T-cell (primary cell): ENCODE results near the gene CDK12. TPM values are rescaled to one million over a fixed set of nuclear protein-coding genes. Genes with fewer than 3 reads are reported as not detected.
A peak's percentile ranks its signal among the peaks of the same experiment; 100 is the strongest.
"Not testable (repeated sequence)": the region's sequence is repeated elsewhere in the genome, so short reads cannot be mapped to it uniquely, and the experiment has no call there.

Experiments
- ATAC-seq, 4 experiments: fragments of 200-7000 bp in 3 of 4; fragments of 150-1000 bp in 1 of 4; cut with Tn5 transposase; replicated peaks in 1 of 4; 1 replicate in 3 of 4; 2 replicates in 1 of 4; pipeline ENCODE4 v1.10.0; 2021; ENCODE audit warnings: moderate library complexity in 3 of 4, mild to moderate bottlenecking in 2 of 4, moderate number of reproducible peaks in 1 of 4
- CTCF ChIA-PET, 2 donors: fragments of 300-600 bp; sonication (Branson Sonifier 250); formaldehyde crosslinking; loops; one replicate each; lab custom pipeline; 2022; ENCODE audit warnings: antibody characterized with exemption in 2 of 2; lab: Charles Lee
- POLR2A ChIA-PET, 2 donors: fragments of 300-600 bp; sonication (Branson Sonifier 250); formaldehyde crosslinking; loops; one replicate each; lab custom pipeline; 2022; ENCODE audit warnings: antibody characterized with exemption in 2 of 2; lab: Charles Lee
- DNase-seq, 35 experiments: peaks; one replicate each; pipeline versions ENCODE4 v3.0.0 to v3.0.0-alpha.2; 2013 to 2023
- H3K27ac ChIP-seq: one replicate; pipeline ENCODE4 v1.5.1; 2013; ENCODE audit warnings: low read length
- H3K27me3 ChIP-seq, 2 experiments: replicated peaks in 1 of 2; 1 replicate in 1 of 2; 2 replicates in 1 of 2; pipeline versions ENCODE4 v1.6.1 to v1.7.0; 2013; ENCODE audit warnings: low read length in 1 of 2, mixed read lengths in 1 of 2; ENCODE audit not compliant: control insufficient read depth in 2 of 2, insufficient read depth in 2 of 2; ENCODE audit errors: extremely low read depth in 1 of 2
- H3K36me3 ChIP-seq, 2 donors: 1 replicate in 1 of 2; 2 replicates in 1 of 2; pipeline versions ENCODE4 v1.6.1 to v1.7.0; 2013; ENCODE audit warnings: low read length in 1 of 2; ENCODE audit not compliant: control insufficient read depth in 2 of 2, insufficient read depth in 1 of 2; ENCODE audit errors: extremely low read depth in 1 of 2
- H3K4me1 ChIP-seq, 2 experiments: 1 replicate in 1 of 2; 2 replicates in 1 of 2; pipeline versions ENCODE4 v1.6.1 to v1.7.0; 2013; ENCODE audit warnings: low read length in 2 of 2, mixed read lengths in 1 of 2; ENCODE audit not compliant: insufficient read depth in 2 of 2, control insufficient read depth in 1 of 2; ENCODE audit errors: extremely low read depth in 1 of 2
- H3K4me3 ChIP-seq, 2 donors: 1 replicate in 1 of 2; 2 replicates in 1 of 2; pipeline versions ENCODE4 v1.5.1 to v1.7.0; 2013; ENCODE audit warnings: mild to moderate bottlenecking in 2 of 2, low read length in 1 of 2, moderate library complexity in 1 of 2; ENCODE audit not compliant: control insufficient read depth in 1 of 2; ENCODE audit errors: extremely low read depth in 1 of 2
- H3K9me3 ChIP-seq: 2 replicates; pipeline ENCODE4 v1.7.0; 2013
- H3K27ac Mint-ChIP-seq, 2 donors: one replicate each; pipeline ENCODE4 v1.8.0; 2020 to 2021; ENCODE audit warnings: mild to moderate bottlenecking in 2 of 2, mixed read lengths in 2 of 2
- H3K27me3 Mint-ChIP-seq, 2 donors: one replicate each; pipeline ENCODE4 v1.8.0; 2021 to 2022; ENCODE audit warnings: mixed read lengths in 2 of 2
- H3K36me3 Mint-ChIP-seq: one replicate; pipeline ENCODE4 v1.8.0; 2021; ENCODE audit warnings: mixed read lengths
- H3K4me1 Mint-ChIP-seq, 3 donors: one replicate each; pipeline ENCODE4 v1.8.0; 2020 to 2022; ENCODE audit warnings: mixed read lengths in 3 of 3, mild to moderate bottlenecking in 1 of 3
- H3K4me3 Mint-ChIP-seq, 3 donors: one replicate each; pipeline ENCODE4 v1.8.0; 2020 to 2022; ENCODE audit warnings: mild to moderate bottlenecking in 3 of 3, mixed read lengths in 3 of 3, moderate library complexity in 3 of 3
- H3K9me3 Mint-ChIP-seq, 3 donors: one replicate each; pipeline ENCODE4 v1.8.0; 2020 to 2022; ENCODE audit warnings: mixed read lengths in 3 of 3
- WGBS: methylation state at CpG from one replicate; pipeline ENCODE4 v1.1.5; 2013; ENCODE audit warnings: missing lambda C conversion rate; ENCODE audit not compliant: insufficient coverage; 5-methylcytosine and 5-hydroxymethylcytosine counted together
- total RNA-seq, 35 experiments: library from RNA in 6 of 35; stranded (reverse) in 6 of 35; fragments of 120-200 nt in 1 of 35; gene quantifications; one replicate each; pipeline versions ENCODE4 v1.2.1 to v1.2.4 and lab custom pipeline; 2013 to 2026

The CDK12 gene
- total RNA-seq, 5 donors from 2014 or later (not counting 1 experiment from before 2014, with no cell fraction given): 95.6 to 108 (median 104) TPM

GRCh38 chr17:39464639-39465181 lies 3.4 kb downstream of the CDK12 start:
- not testable (repeated sequence) for H3K9me3 Mint-ChIP-seq, H3K27me3 Mint-ChIP-seq, H3K36me3 ChIP-seq, ATAC-seq, DNase-seq, H3K27ac ChIP-seq, H3K9me3 ChIP-seq, H3K27me3 ChIP-seq
- Mint-ChIP-seq H3K4me1 (peaks cover 41 to 58% (median 52%) of the 10 kb centered on the region in 3 donors), H3K27ac (peak overlapping the region; percentile 39 to 61), H3K36me3 (peaks cover 15% of the 10 kb centered on the region), H3K4me3 (peak overlapping the region; percentile 92 to 94 (median 93))
- WGBS: 25% methylated on average over 2 of the region's 11 CpGs
- Histone ChIP-seq H3K4me3 (peak overlapping the region; percentile 44 to 100), H3K4me1 (peaks cover 17 to 34% of the 10 kb centered on the region in 2 experiments)
- POLR2A ChIA-PET: interaction anchor here in 1 of 2 donors (1.0 kb wide), 1 partner anchor 10 kb away, joined by 3 read pairs; no protein-coding TSS in a partner anchor
- CTCF ChIA-PET: interaction anchor here in 1 of 2 donors (0.7 kb wide), 1 partner anchor 906 kb away, joined by 5 read pairs; no protein-coding TSS in a partner anchor

- no CpG with 5 or more reads among the region's 11 CpGs for WGBS
- POLR2A ChIA-PET, H3K27me3 ChIP-seq, H3K27ac Mint-ChIP-seq, H3K9me3 ChIP-seq, H3K27me3 Mint-ChIP-seq, DNase-seq, H3K9me3 Mint-ChIP-seq, ATAC-seq, H3K4me3 Mint-ChIP-seq, CTCF ChIA-PET, H3K4me3 ChIP-seq, H3K27ac ChIP-seq: not testable (repeated sequence)
- H3K36me3 ChIP-seq: peaks cover 5 to 31% of the 10 kb centered on the region in 2 donors
- Mint-ChIP-seq H3K4me1 (peaks cover 25 to 44% (median 44%) of the 10 kb centered on the region in 3 donors), H3K36me3 (peaks cover 28% of the 10 kb centered on the region)
- peaks cover 12 to 21% of the 10 kb centered on the region in 2 experiments for H3K4me1 ChIP-seq
Observed at GRCh38 chr17:39468610-39469009, 7.3 kb downstream of the CDK12 start.

- Mint-ChIP-seq H3K9me3 (no peaks in the 10 kb centered on the region), H3K27me3 (no peaks in the 10 kb centered on the region), H3K4me1 (peaks cover 0 to 14% (median 7%) of the 10 kb centered on the region in 3 donors), H3K4me3 (no peak overlapping the region), H3K27ac (no peak overlapping the region), H3K36me3 (peaks cover 17% of the 10 kb centered on the region)
- Histone ChIP-seq H3K4me3 (no peak overlapping the region), H3K36me3 (peaks cover 12 to 41% of the 10 kb centered on the region in 2 donors), H3K4me1 (no peaks in the 10 kb centered on the region), H3K27ac (no peak overlapping the region), H3K9me3 (no peaks in the 10 kb centered on the region), H3K27me3 (no peaks in the 10 kb centered on the region)
- ChIA-PET POLR2A (no interaction called here), CTCF (no interaction called here)
- DNase-seq (no peak), ATAC-seq (no peak)
- 94% methylated on average over 4 of the region's 7 CpGs for WGBS
Observed at GRCh38 chr17:39473310-39473709, 12.0 kb downstream of the CDK12 start.

- CTCF ChIA-PET, H3K4me3 ChIP-seq, H3K27ac Mint-ChIP-seq, ATAC-seq, DNase-seq, H3K27ac ChIP-seq, H3K4me1 Mint-ChIP-seq, H3K36me3 Mint-ChIP-seq, H3K4me3 Mint-ChIP-seq, H3K27me3 Mint-ChIP-seq, H3K27me3 ChIP-seq, H3K4me1 ChIP-seq, H3K9me3 ChIP-seq, H3K9me3 Mint-ChIP-seq: not testable (repeated sequence)
- peaks cover 5 to 27% of the 10 kb centered on the region in 2 donors for H3K36me3 ChIP-seq
- POLR2A ChIA-PET: interaction anchor here (0.6 to 0.7 kb wide), 2 partner anchors 10 to 20 kb away, joined by 3 to 7 read pairs; no protein-coding TSS in a partner anchor
- WGBS: 78% methylated on average over 3 of the region's 8 CpGs
Observed at GRCh38 chr17:39479631-39480030, 18.3 kb downstream of the CDK12 start.

GRCh38 chr17:39483506-39483905 lies 22.2 kb downstream of the CDK12 start:
- Mint-ChIP-seq H3K4me1 (peaks cover 6 to 13% (median 9%) of the 10 kb centered on the region in 3 donors), H3K27me3 (no peaks in the 10 kb centered on the region), H3K9me3 (no peaks in the 10 kb centered on the region), H3K4me3 (no peak overlapping the region), H3K27ac (no peak overlapping the region), H3K36me3 (peaks cover 7% of the 10 kb centered on the region)
- CTCF ChIA-PET: interaction anchor here in 1 of 2 donors (0.5 kb wide), 1 partner anchor 497 kb away, joined by 4 read pairs; the partner anchor contains the start of gene PSMD3
- POLR2A ChIA-PET: no interaction called here
- Histone ChIP-seq H3K4me1 (no peaks in the 10 kb centered on the region), H3K9me3 (no peaks in the 10 kb centered on the region), H3K27me3 (no peaks in the 10 kb centered on the region), H3K27ac (no peak overlapping the region), H3K36me3 (peaks cover under 1 to 21% of the 10 kb centered on the region in 2 donors), H3K4me3 (no peak overlapping the region)
- no peak for ATAC-seq
- WGBS: no CpG with 5 or more reads among the region's 6 CpGs
- no peak for DNase-seq

GRCh38 chr17:39484178-39484577 lies 22.9 kb downstream of the CDK12 start:
- H3K4me3 Mint-ChIP-seq: no peak overlapping the region
- H3K4me1 Mint-ChIP-seq: peaks cover 6 to 13% (median 9%) of the 10 kb centered on the region in 3 donors
- Histone ChIP-seq H3K9me3 (no peaks in the 10 kb centered on the region), H3K36me3 (peaks cover 0 to 24% of the 10 kb centered on the region in 2 donors), H3K27ac (no peak overlapping the region), H3K27me3 (no peaks in the 10 kb centered on the region), H3K4me3 (no peak overlapping the region), H3K4me1 (no peaks in the 10 kb centered on the region)
- ChIA-PET POLR2A (no interaction called here), CTCF (interaction anchor here in 1 of 2 donors (0.5 to 0.7 kb wide), 2 partner anchors 10 to 497 kb away, joined by 3 to 4 read pairs; partner anchors contain the start of gene PSMD3)
- no peak overlapping the region for H3K27ac Mint-ChIP-seq
- no peak for DNase-seq
- no peaks in the 10 kb centered on the region for H3K9me3 Mint-ChIP-seq
- no CpG with 5 or more reads among the region's 2 CpGs for WGBS
- ATAC-seq: no peak
- H3K36me3 Mint-ChIP-seq: peaks cover 7% of the 10 kb centered on the region
- no peaks in the 10 kb centered on the region for H3K27me3 Mint-ChIP-seq
